SK-N-DZ (cell line): Measurements from ENCODE around the gene ARHGEF11. TPM values are rescaled to one million over a fixed set of nuclear protein-coding genes. Genes with fewer than 3 reads are reported as not detected.
"Not testable (repeated sequence)": the region's sequence is repeated elsewhere in the genome, so short reads cannot be mapped to it uniquely, and the experiment has no call there.

Source experiments
- DNase-seq: peaks from one replicate; pipeline ENCODE4 v3.0.0-alpha.2; 2015; ENCODE audit warnings: low spot score
- polyA plus RNA-seq, 2 experiments: library from polyadenylated mRNA; depleted of rRNA; stranded (reverse); fragments of >200 nt; gene quantifications; 2 replicates each; pipeline ENCODE4 v1.2.3, GENCODE V29; 2014

The ARHGEF11 gene
- polyA plus RNA-seq (2014; cell fraction: cytosol; rRNA removed): 24.1 and 29.9 TPM in 2 replicates
- 51.9 and 73.4 TPM in 2 replicates for polyA plus RNA-seq (2014; cell fraction: nucleus; rRNA removed)

GRCh38 chr1:157045250-157046218 lies at the start of gene ARHGEF11:
Gene ARHGEF11, minus strand, starts transcription at chr1:157045742. Its CDS starts 1,412 bp downstream, at chr1:157044330.
- DNase-seq: peak; percentile 91

GRCh38 chr1:157095091-157095490 lies 49.5 kb upstream of the ARHGEF11 start:
- DNase-seq: no peak

GRCh38 chr1:157092831-157093230 lies 47.3 kb upstream of the ARHGEF11 start:
- no peak for DNase-seq

GRCh38 chr1:157091668-157092273 lies 46.2 kb upstream of the ARHGEF11 start:
- no peak for DNase-seq

- no peak for DNase-seq
These were observed 45.6 kb upstream of the ARHGEF11 start for GRCh38 chr1:157091186-157091585.

- no peak for DNase-seq
These were observed 45.2 kb upstream of the ARHGEF11 start for GRCh38 chr1:157090771-157091170.

GRCh38 chr1:157090196-157090647 lies 44.7 kb upstream of the ARHGEF11 start:
- DNase-seq: peak; percentile 88

GRCh38 chr1:157089789-157090188 lies 44.2 kb upstream of the ARHGEF11 start:
- DNase-seq: no peak

- DNase-seq: no peak
These were observed 43.1 kb upstream of the ARHGEF11 start for GRCh38 chr1:157088607-157089006.

- DNase-seq: no peak
These were observed 41.5 kb upstream of the ARHGEF11 start for GRCh38 chr1:157087030-157087429.

GRCh38 chr1:157086299-157086698 lies 40.8 kb upstream of the ARHGEF11 start:
- DNase-seq: no peak

- no peak for DNase-seq
These were observed 39.9 kb upstream of the ARHGEF11 start for GRCh38 chr1:157085421-157085820.

GRCh38 chr1:157084720-157085119 lies 39.2 kb upstream of the ARHGEF11 start:
- no peak for DNase-seq

- no peak for DNase-seq
These were observed 36.2 kb upstream of the ARHGEF11 start for GRCh38 chr1:157081707-157082106.

GRCh38 chr1:157080714-157081113 lies 35.2 kb upstream of the ARHGEF11 start:
- no peak for DNase-seq

GRCh38 chr1:157077394-157077793 lies 31.9 kb upstream of the ARHGEF11 start:
- no peak for DNase-seq

- peak; percentile 92 for DNase-seq
These were observed 28.6 kb upstream of the ARHGEF11 start for GRCh38 chr1:157073944-157074685.

- DNase-seq: no peak
These were observed 24.1 kb upstream of the ARHGEF11 start for GRCh38 chr1:157069601-157070000.

GRCh38 chr1:157059241-157059640 lies 13.7 kb upstream of the ARHGEF11 start:
- DNase-seq: not testable (repeated sequence)

GRCh38 chr1:157056269-157056668 lies 10.7 kb upstream of the ARHGEF11 start:
- no peak for DNase-seq

- not testable (repeated sequence) for DNase-seq
These were observed 10.2 kb upstream of the ARHGEF11 start for GRCh38 chr1:157055729-157056128.

GRCh38 chr1:157050836-157051235 lies 5.3 kb upstream of the ARHGEF11 start:
- no peak for DNase-seq
